NK-92 treated with Interleukin-12 subunit alpha and Interleukin-12 subunit beta, amount 100 ng/mL, for 24 hours (cell line): ENCODE measurements around the gene ELL2.

ENCODE experiments used
- DNase-seq: peaks from one replicate; lab custom pipeline; 2025; lab: John Stamatoyannopoulos, UW

ELL2 gene

GRCh38 chr5:95880081-95880926, 81.3 kb downstream of the ELL2 start:
- no peak for DNase-seq

GRCh38 chr5:95879661-95880060, 82.0 kb downstream of the ELL2 start:
- no peak for DNase-seq

GRCh38 chr5:95878417-95879323, 83.0 kb downstream of the ELL2 start:
- no peak for DNase-seq

- no peak for DNase-seq
Observed at GRCh38 chr5:95876782-95877181, 84.9 kb downstream of the ELL2 start.

GRCh38 chr5:95874246-95874645, 87.4 kb downstream of the ELL2 start:
- DNase-seq: no peak

GRCh38 chr5:95873351-95873750, 88.3 kb downstream of the ELL2 start:
- DNase-seq: no peak

- no peak for DNase-seq
Observed at GRCh38 chr5:95872346-95873268, 89.0 kb downstream of the ELL2 start.

- DNase-seq: no peak
Observed at GRCh38 chr5:95871146-95871806, 90.4 kb downstream of the ELL2 start.

- no peak for DNase-seq
Observed at GRCh38 chr5:95870105-95870672, 91.5 kb downstream of the ELL2 start.

- DNase-seq: peak; percentile 52
Observed at GRCh38 chr5:95869173-95869855, 92.3 kb downstream of the ELL2 start.

- no peak for DNase-seq
Observed at GRCh38 chr5:95868136-95868535, 93.5 kb downstream of the ELL2 start.

- no peak for DNase-seq
Observed at GRCh38 chr5:95866435-95867040, 95.1 kb downstream of the ELL2 start.

- DNase-seq: no peak
Observed at GRCh38 chr5:95864944-95865504, 96.6 kb downstream of the ELL2 start.

- DNase-seq: no peak
Observed at GRCh38 chr5:95864456-95864855, 97.2 kb downstream of the ELL2 start.

- DNase-seq: no peak
Observed at GRCh38 chr5:95863383-95863757, 98.3 kb downstream of the ELL2 start.

GRCh38 chr5:95862671-95863382, 98.8 kb downstream of the ELL2 start:
- DNase-seq: no peak

GRCh38 chr5:95861864-95862561, 99.6 kb downstream of the ELL2 start:
- DNase-seq: no peak

- no peak for DNase-seq
Observed at GRCh38 chr5:95861221-95861863, 100.3 kb downstream of the ELL2 start.
